GM18505 (cell line): ENCODE data around the gene GOLGB1.

Experiments
- ATAC-seq: cut with Tn5 transposase; IDR thresholded peaks from one replicate; pipeline ENCODE4 v1.9.1; 2021; ENCODE audit not compliant: unreplicated experiment
- POLR2A ChIP-seq: IDR thresholded peaks from 4 replicates; pipeline ENCODE4 v1.6.1; 2011; ENCODE audit warnings: borderline replicate concordance; ENCODE audit not compliant: insufficient read depth, insufficient read length; ENCODE audit errors: extremely low read depth

GOLGB1 gene

GRCh38 chr3:121723485-121723884 lies 26.1 kb downstream of the GOLGB1 start:
- TF ChIP-seq POLR2A = no peak
- ATAC-seq = no peak

- no peak for TF ChIP-seq POLR2A
- ATAC-seq = no peak
These were observed 27.1 kb downstream of the GOLGB1 start for GRCh38 chr3:121722411-121722810.

- ATAC-seq = no peak
- TF ChIP-seq POLR2A = no peak
These were observed 29.4 kb downstream of the GOLGB1 start for GRCh38 chr3:121720163-121720562.

- ATAC-seq = no peak
- TF ChIP-seq POLR2A = no peak
These were observed 30.1 kb downstream of the GOLGB1 start for GRCh38 chr3:121719423-121719822.

- TF ChIP-seq POLR2A = no peak
- no peak for ATAC-seq
These were observed 31.2 kb downstream of the GOLGB1 start for GRCh38 chr3:121718205-121718846.

- TF ChIP-seq POLR2A = no peak
- no peak for ATAC-seq
These were observed 39.2 kb downstream of the GOLGB1 start for GRCh38 chr3:121710347-121710746.

- no peak for TF ChIP-seq POLR2A
- no peak for ATAC-seq
These were observed 41.8 kb downstream of the GOLGB1 start for GRCh38 chr3:121707531-121708273.

GRCh38 chr3:121705541-121705940 lies 44.0 kb downstream of the GOLGB1 start:
- ATAC-seq = no peak
- TF ChIP-seq POLR2A = no peak

- no peak for ATAC-seq
- TF ChIP-seq POLR2A = no peak
These were observed 45.6 kb downstream of the GOLGB1 start for GRCh38 chr3:121703973-121704372.

- no peak for ATAC-seq
- TF ChIP-seq POLR2A = no peak
These were observed 50.6 kb downstream of the GOLGB1 start for GRCh38 chr3:121698901-121699300.

- ATAC-seq = no peak
- TF ChIP-seq POLR2A = no peak
These were observed 51.1 kb downstream of the GOLGB1 start for GRCh38 chr3:121698476-121698875.

- ATAC-seq = no peak
These were observed 53.4 kb downstream of the GOLGB1 start for GRCh38 chr3:121696186-121696585.

GRCh38 chr3:121692010-121692699 lies 57.4 kb downstream of the GOLGB1 start:
- no peak for TF ChIP-seq POLR2A
- no peak for ATAC-seq

More at GRCh38 chr3:121696186-121696585, 53.4 kb downstream of the GOLGB1 start:
- no peak for TF ChIP-seq POLR2A
